GM23338 (cell line): ENCODE measurements around the gene TMEM150C. TPM values are rescaled to one million over a fixed set of nuclear protein-coding genes. Genes with fewer than 3 reads are reported as not detected.

Source experiments
- ATAC-seq: fragments of 200-7000 bp; cut with Tn5 transposase; 3 replicates; pipeline ENCODE4 v1.9.1; 2020
- DNase-seq: peaks from one replicate; pipeline ENCODE4 v3.0.0-alpha.2; 2015; ENCODE audit warnings: low spot score
- H2AFZ ChIP-seq: fragments of 200-600 bp; sonication (generic); 2 replicates; pipeline ENCODE4 v1.8.0; 2016; ENCODE audit warnings: antibody characterized with exemption, mild to moderate bottlenecking, moderate library complexity
- H3F3A ChIP-seq: fragments of 200-600 bp; sonication (generic); replicated peaks from 2 replicates; pipeline ENCODE4 v1.8.0; 2017; ENCODE audit warnings: antibody characterized with exemption, mixed run types, low read depth
- H3K27ac ChIP-seq: fragments of 200-600 bp; sonication (generic); 2 replicates; pipeline ENCODE4 v1.6.1; 2016; ENCODE audit warnings: low read depth
- H3K27me3 ChIP-seq: fragments of 200-600 bp; sonication (generic); 2 replicates; pipeline ENCODE4 v1.8.0; 2016; ENCODE audit warnings: mild to moderate bottlenecking, mixed run types, moderate library complexity; ENCODE audit not compliant: insufficient read depth
- H3K36me3 ChIP-seq: fragments of 200-600 bp; sonication (generic); 2 replicates; pipeline ENCODE4 v1.8.0; 2016; ENCODE audit warnings: mild to moderate bottlenecking; ENCODE audit not compliant: insufficient read depth
- H3K4me1 ChIP-seq: fragments of 200-600 bp; sonication (generic); 2 replicates; pipeline ENCODE4 v1.8.0; 2016; ENCODE audit warnings: mild to moderate bottlenecking, moderate library complexity; ENCODE audit not compliant: insufficient read depth
- H3K4me2 ChIP-seq: fragments of 200-600 bp; sonication (generic); 2 replicates; pipeline ENCODE4 v1.7.1; 2017; ENCODE audit warnings: mixed run types
- H3K4me3 ChIP-seq: fragments of 200-600 bp; sonication (generic); 2 replicates; pipeline ENCODE4 v1.6.1; 2016; ENCODE audit warnings: mixed run types
- H3K79me2 ChIP-seq: fragments of 200-600 bp; sonication (generic); replicated peaks from 2 replicates; pipeline ENCODE4 v1.8.0; 2017; ENCODE audit warnings: mild to moderate bottlenecking; ENCODE audit not compliant: insufficient read depth
- H3K9me2 ChIP-seq: fragments of 200-600 bp; sonication (generic); 2 replicates; pipeline ENCODE4 v1.8.0; 2017; ENCODE audit not compliant: insufficient read depth
- H4K20me1 ChIP-seq: fragments of 200-600 bp; sonication (generic); replicated peaks from 2 replicates; pipeline ENCODE4 v1.8.0; 2017; ENCODE audit warnings: mild to moderate bottlenecking; ENCODE audit not compliant: insufficient read depth
- H3K27ac Mint-ChIP-seq: 2 replicates; pipeline ENCODE4 v1.8.0; 2020; ENCODE audit warnings: inconsistent platforms, mild to moderate bottlenecking, moderate library complexity, mixed read lengths
- H3K27me3 Mint-ChIP-seq: 3 replicates; pipeline ENCODE4 v1.8.0; 2022; ENCODE audit warnings: low read depth, mild to moderate bottlenecking, moderate library complexity, mixed read lengths, inconsistent platforms; ENCODE audit not compliant: insufficient read depth, poor library complexity
- H3K36me3 Mint-ChIP-seq: 3 replicates; pipeline ENCODE4 v1.8.0; 2021; ENCODE audit warnings: low read depth, mild to moderate bottlenecking, inconsistent platforms, moderate library complexity, mixed read lengths
- H3K4me1 Mint-ChIP-seq: 3 replicates; pipeline ENCODE4 v1.8.0; 2020; ENCODE audit warnings: mild to moderate bottlenecking, inconsistent platforms, mixed read lengths
- H3K4me3 Mint-ChIP-seq: 3 replicates; pipeline ENCODE4 v1.8.0; 2021; ENCODE audit warnings: moderate library complexity, mild to moderate bottlenecking, inconsistent platforms, mixed read lengths
- H3K9me3 Mint-ChIP-seq: 3 replicates; pipeline ENCODE4 v1.8.0; 2020; ENCODE audit warnings: moderate library complexity, mild to moderate bottlenecking, inconsistent platforms, mixed read lengths
- CREB1 ChIP-seq: fragments of 250-450 bp; sonication (Bioruptor Pico); IDR thresholded peaks from 2 replicates; pipeline ENCODE4 v1.5.0; 2020; ENCODE audit warnings: low read depth, mild to moderate bottlenecking, moderate library complexity
- CTCF ChIP-seq, 2 experiments: fragments of 200-600 bp in 1 of 2; sonication (generic) in 1 of 2; conservative IDR thresholded peaks; 2 replicates each; pipeline versions ENCODE4 v1.5.1 to v1.6.1; 2016 to 2017; ENCODE audit warnings: antibody characterized with exemption in 2 of 2, low read depth in 2 of 2, mild to moderate bottlenecking in 2 of 2, moderate library complexity in 1 of 2
- ETS1 ChIP-seq: IDR thresholded peaks from 2 replicates; pipeline ENCODE4 v1.6.1; 2016; ENCODE audit warnings: antibody characterized with exemption
- EZH2 ChIP-seq: fragments of 200-600 bp; sonication (generic); IDR thresholded peaks from one replicate; pipeline ENCODE4 v1.8.0; 2017; ENCODE audit warnings: antibody characterized with exemption, mild to moderate bottlenecking, low read depth; ENCODE audit not compliant: unreplicated experiment
- EZH2phosphoT487 ChIP-seq: fragments of 200-600 bp; sonication (generic); IDR thresholded peaks from one replicate; pipeline ENCODE4 v1.8.1; 2018; ENCODE audit warnings: antibody characterized with exemption; ENCODE audit not compliant: unreplicated experiment
- JUNB ChIP-seq: IDR thresholded peaks from one replicate; pipeline ENCODE4 v1.6.1; 2016; ENCODE audit warnings: antibody characterized with exemption; ENCODE audit not compliant: unreplicated experiment
- NANOG ChIP-seq: IDR thresholded peaks from 2 replicates; pipeline ENCODE4 v1.6.1; 2016; ENCODE audit warnings: antibody characterized with exemption, borderline replicate concordance
- POLR2AphosphoS5 ChIP-seq: IDR thresholded peaks from 2 replicates; pipeline ENCODE4 v1.6.1; 2016; ENCODE audit warnings: antibody characterized with exemption, low read depth
- STAT1 ChIP-seq: IDR thresholded peaks from one replicate; pipeline ENCODE4 v1.6.1; 2016; ENCODE audit warnings: antibody characterized with exemption; ENCODE audit not compliant: unreplicated experiment
- ZNF114 ChIP-seq: fragments of 250-450 bp; sonication (Bioruptor Pico); IDR thresholded peaks from 2 replicates; pipeline ENCODE4 v1.5.0; 2020; ENCODE audit warnings: mild to moderate bottlenecking, moderate library complexity
- ZNF331 ChIP-seq: fragments of 250-450 bp; sonication (Bioruptor Pico); IDR thresholded peaks from 2 replicates; pipeline ENCODE4 v1.5.0; 2020; ENCODE audit warnings: low read depth, mild to moderate bottlenecking, moderate library complexity
- polyA plus RNA-seq: library from polyadenylated mRNA; unstranded; fragments of >200 nt; fragmentation: Nextera tagmentation; extraction: Ambion mirVana; gene quantifications from 2 replicates; pipeline ENCODE4 v1.2.1, GENCODE V29; 2016
- total RNA-seq: library from RNA; depleted of rRNA; stranded (reverse); fragments of >200 nt; shearing (Covaris generic); gene quantifications from 2 replicates; pipeline ENCODE4 v1.2.3, GENCODE V29; 2014
- TF ChIP-seq, protein P1 (sequence below): fragments of 250-450 bp; sonication (Bioruptor Pico); IDR thresholded peaks from 2 replicates; pipeline ENCODE4 v1.5.0; 2020; ENCODE audit warnings: mild to moderate bottlenecking, moderate library complexity
- TF ChIP-seq, protein P2 (sequence below): IDR thresholded peaks from one replicate; pipeline ENCODE4 v1.6.1; 2018; ENCODE audit warnings: antibody characterized with exemption; ENCODE audit not compliant: unreplicated experiment

TMEM150C gene
- total and polyA plus RNA-seq, 2 experiments from 2014 or later: 1.7 to 4.0 TPM

GRCh38 chr4:82610041-82610440 lies 48.3 kb upstream of the TMEM150C start:
- Histone ChIP-seq H3K9me2 (no peaks in the 10 kb centered on the region), H3F3A (no peaks in the 10 kb centered on the region), H3K4me3 (no peak overlapping the region), H3K27ac (no peak overlapping the region), H2AFZ (no peak overlapping the region), H3K79me2 (no peaks in the 10 kb centered on the region), H3K27me3 (no peaks in the 10 kb centered on the region), H3K4me2 (no peak overlapping the region), H3K4me1 (no peaks in the 10 kb centered on the region), H3K36me3 (no peaks in the 10 kb centered on the region), H4K20me1 (no peaks in the 10 kb centered on the region)
- H3K27ac Mint-ChIP-seq: no peak overlapping the region
- H3K9me3 Mint-ChIP-seq: no peaks in the 10 kb centered on the region
- no peaks in the 10 kb centered on the region for H3K36me3 Mint-ChIP-seq
- TF ChIP-seq EZH2phosphoT487 (no peak), ZNF331 (CRISPR knock-in tag) (no peak), ZNF114 (no peak), CTCF (conservative IDR thresholded peaks at IDR 0.05; ENCODE audit: low read depth in 2 of 2) (no peak), ETS1 (no peak), EZH2 (no peak), POLR2AphosphoS5 (no peak), CREB1 (CRISPR knock-in tag) (no peak), JUNB (no peak), NANOG (no peak), STAT1 (no peak)
- TF ChIP-seq, protein P1, sequence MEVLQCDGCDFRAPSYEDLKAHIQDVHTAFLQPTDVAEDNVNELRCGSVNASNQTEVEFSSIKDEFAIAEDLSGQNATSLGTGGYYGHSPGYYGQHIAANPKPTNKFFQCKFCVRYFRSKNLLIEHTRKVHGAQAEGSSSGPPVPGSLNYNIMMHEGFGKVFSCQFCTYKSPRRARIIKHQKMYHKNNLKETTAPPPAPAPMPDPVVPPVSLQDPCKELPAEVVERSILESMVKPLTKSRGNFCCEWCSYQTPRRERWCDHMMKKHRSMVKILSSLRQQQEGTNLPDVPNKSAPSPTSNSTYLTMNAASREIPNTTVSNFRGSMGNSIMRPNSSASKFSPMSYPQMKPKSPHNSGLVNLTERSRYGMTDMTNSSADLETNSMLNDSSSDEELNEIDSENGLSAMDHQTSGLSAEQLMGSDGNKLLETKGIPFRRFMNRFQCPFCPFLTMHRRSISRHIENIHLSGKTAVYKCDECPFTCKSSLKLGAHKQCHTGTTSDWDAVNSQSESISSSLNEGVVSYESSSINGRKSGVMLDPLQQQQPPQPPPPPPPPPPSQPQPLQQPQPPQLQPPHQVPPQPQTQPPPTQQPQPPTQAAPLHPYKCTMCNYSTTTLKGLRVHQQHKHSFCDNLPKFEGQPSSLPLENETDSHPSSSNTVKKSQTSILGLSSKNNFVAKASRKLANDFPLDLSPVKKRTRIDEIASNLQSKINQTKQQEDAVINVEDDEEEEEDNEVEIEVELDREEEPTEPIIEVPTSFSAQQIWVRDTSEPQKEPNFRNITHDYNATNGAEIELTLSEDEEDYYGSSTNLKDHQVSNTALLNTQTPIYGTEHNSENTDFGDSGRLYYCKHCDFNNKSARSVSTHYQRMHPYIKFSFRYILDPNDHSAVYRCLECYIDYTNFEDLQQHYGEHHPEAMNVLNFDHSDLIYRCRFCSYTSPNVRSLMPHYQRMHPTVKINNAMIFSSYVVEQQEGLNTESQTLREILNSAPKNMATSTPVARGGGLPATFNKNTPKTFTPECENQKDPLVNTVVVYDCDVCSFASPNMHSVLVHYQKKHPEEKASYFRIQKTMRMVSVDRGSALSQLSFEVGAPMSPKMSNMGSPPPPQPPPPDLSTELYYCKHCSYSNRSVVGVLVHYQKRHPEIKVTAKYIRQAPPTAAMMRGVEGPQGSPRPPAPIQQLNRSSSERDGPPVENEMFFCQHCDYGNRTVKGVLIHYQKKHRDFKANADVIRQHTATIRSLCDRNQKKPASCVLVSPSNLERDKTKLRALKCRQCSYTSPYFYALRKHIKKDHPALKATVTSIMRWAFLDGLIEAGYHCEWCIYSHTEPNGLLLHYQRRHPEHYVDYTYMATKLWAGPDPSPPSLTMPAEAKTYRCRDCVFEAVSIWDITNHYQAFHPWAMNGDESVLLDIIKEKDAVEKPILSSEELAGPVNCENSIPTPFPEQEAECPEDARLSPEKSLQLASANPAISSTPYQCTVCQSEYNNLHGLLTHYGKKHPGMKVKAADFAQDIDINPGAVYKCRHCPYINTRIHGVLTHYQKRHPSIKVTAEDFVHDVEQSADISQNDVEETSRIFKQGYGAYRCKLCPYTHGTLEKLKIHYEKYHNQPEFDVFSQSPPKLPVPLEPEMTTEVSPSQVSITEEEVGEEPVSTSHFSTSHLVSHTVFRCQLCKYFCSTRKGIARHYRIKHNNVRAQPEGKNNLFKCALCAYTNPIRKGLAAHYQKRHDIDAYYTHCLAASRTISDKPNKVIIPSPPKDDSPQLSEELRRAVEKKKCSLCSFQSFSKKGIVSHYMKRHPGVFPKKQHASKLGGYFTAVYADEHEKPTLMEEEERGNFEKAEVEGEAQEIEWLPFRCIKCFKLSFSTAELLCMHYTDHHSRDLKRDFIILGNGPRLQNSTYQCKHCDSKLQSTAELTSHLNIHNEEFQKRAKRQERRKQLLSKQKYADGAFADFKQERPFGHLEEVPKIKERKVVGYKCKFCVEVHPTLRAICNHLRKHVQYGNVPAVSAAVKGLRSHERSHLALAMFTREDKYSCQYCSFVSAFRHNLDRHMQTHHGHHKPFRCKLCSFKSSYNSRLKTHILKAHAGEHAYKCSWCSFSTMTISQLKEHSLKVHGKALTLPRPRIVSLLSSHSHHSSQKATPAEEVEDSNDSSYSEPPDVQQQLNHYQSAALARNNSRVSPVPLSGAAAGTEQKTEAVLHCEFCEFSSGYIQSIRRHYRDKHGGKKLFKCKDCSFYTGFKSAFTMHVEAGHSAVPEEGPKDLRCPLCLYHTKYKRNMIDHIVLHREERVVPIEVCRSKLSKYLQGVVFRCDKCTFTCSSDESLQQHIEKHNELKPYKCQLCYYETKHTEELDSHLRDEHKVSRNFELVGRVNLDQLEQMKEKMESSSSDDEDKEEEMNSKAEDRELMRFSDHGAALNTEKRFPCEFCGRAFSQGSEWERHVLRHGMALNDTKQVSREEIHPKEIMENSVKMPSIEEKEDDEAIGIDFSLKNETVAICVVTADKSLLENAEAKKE (CRISPR knock-in tag): no peak
- TF ChIP-seq, protein P2, sequence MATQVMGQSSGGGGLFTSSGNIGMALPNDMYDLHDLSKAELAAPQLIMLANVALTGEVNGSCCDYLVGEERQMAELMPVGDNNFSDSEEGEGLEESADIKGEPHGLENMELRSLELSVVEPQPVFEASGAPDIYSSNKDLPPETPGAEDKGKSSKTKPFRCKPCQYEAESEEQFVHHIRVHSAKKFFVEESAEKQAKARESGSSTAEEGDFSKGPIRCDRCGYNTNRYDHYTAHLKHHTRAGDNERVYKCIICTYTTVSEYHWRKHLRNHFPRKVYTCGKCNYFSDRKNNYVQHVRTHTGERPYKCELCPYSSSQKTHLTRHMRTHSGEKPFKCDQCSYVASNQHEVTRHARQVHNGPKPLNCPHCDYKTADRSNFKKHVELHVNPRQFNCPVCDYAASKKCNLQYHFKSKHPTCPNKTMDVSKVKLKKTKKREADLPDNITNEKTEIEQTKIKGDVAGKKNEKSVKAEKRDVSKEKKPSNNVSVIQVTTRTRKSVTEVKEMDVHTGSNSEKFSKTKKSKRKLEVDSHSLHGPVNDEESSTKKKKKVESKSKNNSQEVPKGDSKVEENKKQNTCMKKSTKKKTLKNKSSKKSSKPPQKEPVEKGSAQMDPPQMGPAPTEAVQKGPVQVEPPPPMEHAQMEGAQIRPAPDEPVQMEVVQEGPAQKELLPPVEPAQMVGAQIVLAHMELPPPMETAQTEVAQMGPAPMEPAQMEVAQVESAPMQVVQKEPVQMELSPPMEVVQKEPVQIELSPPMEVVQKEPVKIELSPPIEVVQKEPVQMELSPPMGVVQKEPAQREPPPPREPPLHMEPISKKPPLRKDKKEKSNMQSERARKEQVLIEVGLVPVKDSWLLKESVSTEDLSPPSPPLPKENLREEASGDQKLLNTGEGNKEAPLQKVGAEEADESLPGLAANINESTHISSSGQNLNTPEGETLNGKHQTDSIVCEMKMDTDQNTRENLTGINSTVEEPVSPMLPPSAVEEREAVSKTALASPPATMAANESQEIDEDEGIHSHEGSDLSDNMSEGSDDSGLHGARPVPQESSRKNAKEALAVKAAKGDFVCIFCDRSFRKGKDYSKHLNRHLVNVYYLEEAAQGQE: no peak
- DNase-seq: no peak
- peaks cover 5% of the 10 kb centered on the region for H3K27me3 Mint-ChIP-seq
- no peak for ATAC-seq
- H3K4me1 Mint-ChIP-seq: no peaks in the 10 kb centered on the region
- no peak overlapping the region for H3K4me3 Mint-ChIP-seq
